ENCODE results near the gene SVOP. TPM values are rescaled to one million over a fixed set of nuclear protein-coding genes. Genes with fewer than 3 reads are reported as not detected.

SVOP gene
- total and polyA plus RNA-seq, 2 of the 8 experiments (the other 6 are each of a cell fraction or from before 2014, with no cell fraction given): 0.06 TPM; not detected in 1

- no peak overlapping the region for H3K23ac ChIP-seq (ENCODE audit: insufficient read length)
- H2BK120ac ChIP-seq (replicated peaks; ENCODE audit: low read depth, low read length): no peak overlapping the region
- H3K4ac ChIP-seq (replicated peaks; ENCODE audit: insufficient read length, low read depth, low read length): no peak overlapping the region
- H2BK15ac ChIP-seq (ENCODE audit: low read length): no peak overlapping the region
- H3K79me2 ChIP-seq (ENCODE audit: control insufficient read depth in 1 of 2, insufficient read depth in 2 of 2, low read length in 2 of 2): no peaks in the 10 kb centered on the region
- no peaks in the 10 kb centered on the region for H4K20me1 ChIP-seq (replicated peaks in 1 of 2; ENCODE audit: control insufficient read depth in 1 of 2, insufficient read depth in 2 of 2, low read length in 2 of 2)
- FAIRE-seq: no peak
- CTCF ChIA-PET (ENCODE audit: partially characterized antibody): interaction anchor here (1.0 kb wide), 1 partner anchor 53 kb away, joined by 3 read pairs; no protein-coding TSS in a partner anchor
- H3K18ac ChIP-seq (ENCODE audit: extremely low read depth, low read length): no peak overlapping the region
- POLR2A ChIA-PET (ENCODE audit: partially characterized antibody): no interaction called here
- H3K9me3 ChIP-seq (ENCODE audit: insufficient read depth in 2 of 2, low read depth in 1 of 2, low read length in 1 of 2): no peaks in the 10 kb centered on the region; a peak in 1 of 4 replicates
- H3K4me3 ChIP-seq (ENCODE audit: extremely low read depth in 1 of 4, insufficient read depth in 2 of 4, low read depth in 3 of 4, low read length in 4 of 4): no peak overlapping the region
- H4K5ac ChIP-seq (ENCODE audit: insufficient read length, low read depth, low read length): no peak overlapping the region
- H3K56ac ChIP-seq (replicated peaks; ENCODE audit: insufficient read length, low read depth, low read length): no peak overlapping the region
- H4K8ac ChIP-seq (ENCODE audit: extremely low read depth, insufficient read depth, low read length): no peak overlapping the region
- no peaks in the 10 kb centered on the region for H3K36me3 ChIP-seq (ENCODE audit: control insufficient read depth in 2 of 4, insufficient read depth in 4 of 4, low read length in 3 of 4)
- no peaks in the 10 kb centered on the region; a peak in 1 of 7 replicates for H3K4me1 ChIP-seq (replicated peaks in 1 of 4; ENCODE audit: control insufficient read depth in 3 of 4, insufficient read depth in 4 of 4, low read length in 3 of 4)
- no peak overlapping the region for H2AK5ac ChIP-seq (ENCODE audit: low read depth, low read length)
- H3K27me3 ChIP-seq (replicated peaks in 1 of 4; ENCODE audit: control insufficient read depth in 3 of 4, extremely low read depth in 1 of 4, insufficient read depth in 3 of 4, low read length in 3 of 4): no peaks in the 10 kb centered on the region
- H2AFZ ChIP-seq (ENCODE audit: low read length): no peak overlapping the region
- H3K23me2 ChIP-seq (ENCODE audit: low read depth, low read length): no peaks in the 10 kb centered on the region
- WGBS, 2 experiments (ENCODE audit: extremely low coverage in 1 of 2, insufficient coverage in 1 of 2, insufficient read length in 1 of 2, insufficient replicate concordance in 2 of 2, low coverage in 1 of 2, low lambda C conversion rate in 2 of 2, missing lambda C conversion rate in 1 of 2): 82% methylated on average over 13 of the region's 13 CpGs; no CpG with 5 or more reads in 1 of the 2 experiments
- H3K79me1 ChIP-seq (ENCODE audit: low read depth, low read length): no peaks in the 10 kb centered on the region
- H4K91ac ChIP-seq (replicated peaks; ENCODE audit: insufficient read length, low read length): no peak overlapping the region
- no peak overlapping the region for H2BK5ac ChIP-seq (ENCODE audit: low read depth, low read length)
- H2BK20ac ChIP-seq (ENCODE audit: low read length): no peak overlapping the region
- no peak overlapping the region for H3K4me2 ChIP-seq (ENCODE audit: insufficient read depth in 1 of 2, low read depth in 2 of 2, low read length in 2 of 2)
- DNase-seq (ENCODE audit: low read depth in 1 of 2, low spot score in 2 of 2): no peak
- H3K9ac ChIP-seq (replicated peaks in 1 of 4; ENCODE audit: extremely low read depth in 1 of 4, low read depth in 3 of 4, low read length in 3 of 4): no peak overlapping the region
- H3K14ac ChIP-seq (ENCODE audit: insufficient read length): no peak overlapping the region
- no peak overlapping the region for H3K27ac ChIP-seq (ENCODE audit: low read depth, low read length)
- no peak overlapping the region for H2BK12ac ChIP-seq (ENCODE audit: low read depth, low read length)
- TF ChIP-seq RFX5 (IDR thresholded peaks at IDR 0.05; ENCODE audit: borderline replicate concordance, low read depth, low read length) (no peak), EGR1 (IDR thresholded peaks at IDR 0.05; ENCODE audit: borderline replicate concordance, low read depth, low read length) (no peak), CTBP2 (IDR thresholded peaks at IDR 0.05; ENCODE audit: borderline replicate concordance, insufficient read depth, insufficient read length, low read length) (no peak), CHD1 (IDR thresholded peaks at IDR 0.05; ENCODE audit: low read depth, low read length) (no peak), BRCA1 (IDR thresholded peaks at IDR 0.05; ENCODE audit: low read depth, low read length) (no peak), CBX8 (IDR thresholded peaks at IDR 0.05; ENCODE audit: borderline replicate concordance, low read depth, low read length) (no peak), SIRT6 (IDR thresholded peaks at IDR 0.05; ENCODE audit: low read length) (no peak), SP1 (IDR thresholded peaks at IDR 0.05; ENCODE audit: low read depth, low read length) (no peak), SUZ12 (IDR thresholded peaks at IDR 0.05; ENCODE audit: low read length) (no peak)
- TF ChIP-seq, protein P1, sequence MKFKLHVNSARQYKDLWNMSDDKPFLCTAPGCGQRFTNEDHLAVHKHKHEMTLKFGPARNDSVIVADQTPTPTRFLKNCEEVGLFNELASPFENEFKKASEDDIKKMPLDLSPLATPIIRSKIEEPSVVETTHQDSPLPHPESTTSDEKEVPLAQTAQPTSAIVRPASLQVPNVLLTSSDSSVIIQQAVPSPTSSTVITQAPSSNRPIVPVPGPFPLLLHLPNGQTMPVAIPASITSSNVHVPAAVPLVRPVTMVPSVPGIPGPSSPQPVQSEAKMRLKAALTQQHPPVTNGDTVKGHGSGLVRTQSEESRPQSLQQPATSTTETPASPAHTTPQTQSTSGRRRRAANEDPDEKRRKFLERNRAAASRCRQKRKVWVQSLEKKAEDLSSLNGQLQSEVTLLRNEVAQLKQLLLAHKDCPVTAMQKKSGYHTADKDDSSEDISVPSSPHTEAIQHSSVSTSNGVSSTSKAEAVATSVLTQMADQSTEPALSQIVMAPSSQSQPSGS (IDR thresholded peaks at IDR 0.05; ENCODE audit: low read length): no peak
- TF ChIP-seq, protein P2, sequence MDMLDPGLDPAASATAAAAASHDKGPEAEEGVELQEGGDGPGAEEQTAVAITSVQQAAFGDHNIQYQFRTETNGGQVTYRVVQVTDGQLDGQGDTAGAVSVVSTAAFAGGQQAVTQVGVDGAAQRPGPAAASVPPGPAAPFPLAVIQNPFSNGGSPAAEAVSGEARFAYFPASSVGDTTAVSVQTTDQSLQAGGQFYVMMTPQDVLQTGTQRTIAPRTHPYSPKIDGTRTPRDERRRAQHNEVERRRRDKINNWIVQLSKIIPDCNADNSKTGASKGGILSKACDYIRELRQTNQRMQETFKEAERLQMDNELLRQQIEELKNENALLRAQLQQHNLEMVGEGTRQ (IDR thresholded peaks at IDR 0.05; ENCODE audit: low read length): no peak
Measured at GRCh38 chr12:108938247-108938924, 82.5 kb downstream of the SVOP start.
